Cardiac fibroblast (primary cell): Measurements from ENCODE around the gene KCNN2.
A peak's percentile ranks its signal among the peaks of the same experiment; 100 is the strongest.
"Not testable (repeated sequence)": the region's sequence is repeated elsewhere in the genome, so short reads cannot be mapped to it uniquely, and the experiment has no call there.

ENCODE experiments used
- DNase-seq, 2 donors: peaks; one replicate each; pipeline versions ENCODE4 v3.0.0 to v3.0.0-alpha.2; 2010; ENCODE audit warnings: low read depth in 2 of 2
- H3K4me3 ChIP-seq, 2 donors: replicated peaks in 1 of 2; 1 replicate in 1 of 2; 2 replicates in 1 of 2; pipeline ENCODE4 v1.5.1; 2011; ENCODE audit warnings: low read depth in 2 of 2, low read length in 2 of 2, mild to moderate bottlenecking in 2 of 2, moderate library complexity in 1 of 2
- TF ChIP-seq, protein P1 (sequence below): IDR thresholded peaks from one replicate; pipeline ENCODE4 v1.5.1; 2011; ENCODE audit warnings: low read depth, mild to moderate bottlenecking, low read length, inconsistent platforms

Gene KCNN2

DNA sequence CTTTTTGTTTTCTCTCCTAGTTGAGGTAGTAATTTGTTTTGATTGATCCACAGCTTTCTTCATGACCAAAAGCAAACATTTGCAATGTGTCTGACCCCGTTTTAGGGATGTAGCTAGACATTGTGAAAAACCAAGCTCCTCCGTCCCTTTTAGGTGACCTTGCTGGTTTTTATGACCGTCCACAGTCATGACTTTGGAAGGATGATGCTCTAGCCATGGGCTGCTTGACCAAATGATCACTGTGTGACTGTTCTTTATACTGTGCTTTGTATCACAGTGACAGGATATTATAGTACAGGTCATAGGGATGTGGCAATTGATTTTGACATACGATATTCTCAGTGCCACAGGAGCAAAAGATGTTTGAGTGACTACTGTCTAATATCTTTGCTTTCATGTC, 54.4 kb downstream of the KCNN2 start:
- H3K4me3 ChIP-seq: no peak overlapping the region
- no peak for DNase-seq
- TF ChIP-seq, protein P1, sequence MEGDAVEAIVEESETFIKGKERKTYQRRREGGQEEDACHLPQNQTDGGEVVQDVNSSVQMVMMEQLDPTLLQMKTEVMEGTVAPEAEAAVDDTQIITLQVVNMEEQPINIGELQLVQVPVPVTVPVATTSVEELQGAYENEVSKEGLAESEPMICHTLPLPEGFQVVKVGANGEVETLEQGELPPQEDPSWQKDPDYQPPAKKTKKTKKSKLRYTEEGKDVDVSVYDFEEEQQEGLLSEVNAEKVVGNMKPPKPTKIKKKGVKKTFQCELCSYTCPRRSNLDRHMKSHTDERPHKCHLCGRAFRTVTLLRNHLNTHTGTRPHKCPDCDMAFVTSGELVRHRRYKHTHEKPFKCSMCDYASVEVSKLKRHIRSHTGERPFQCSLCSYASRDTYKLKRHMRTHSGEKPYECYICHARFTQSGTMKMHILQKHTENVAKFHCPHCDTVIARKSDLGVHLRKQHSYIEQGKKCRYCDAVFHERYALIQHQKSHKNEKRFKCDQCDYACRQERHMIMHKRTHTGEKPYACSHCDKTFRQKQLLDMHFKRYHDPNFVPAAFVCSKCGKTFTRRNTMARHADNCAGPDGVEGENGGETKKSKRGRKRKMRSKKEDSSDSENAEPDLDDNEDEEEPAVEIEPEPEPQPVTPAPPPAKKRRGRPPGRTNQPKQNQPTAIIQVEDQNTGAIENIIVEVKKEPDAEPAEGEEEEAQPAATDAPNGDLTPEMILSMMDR: no peak

DNA sequence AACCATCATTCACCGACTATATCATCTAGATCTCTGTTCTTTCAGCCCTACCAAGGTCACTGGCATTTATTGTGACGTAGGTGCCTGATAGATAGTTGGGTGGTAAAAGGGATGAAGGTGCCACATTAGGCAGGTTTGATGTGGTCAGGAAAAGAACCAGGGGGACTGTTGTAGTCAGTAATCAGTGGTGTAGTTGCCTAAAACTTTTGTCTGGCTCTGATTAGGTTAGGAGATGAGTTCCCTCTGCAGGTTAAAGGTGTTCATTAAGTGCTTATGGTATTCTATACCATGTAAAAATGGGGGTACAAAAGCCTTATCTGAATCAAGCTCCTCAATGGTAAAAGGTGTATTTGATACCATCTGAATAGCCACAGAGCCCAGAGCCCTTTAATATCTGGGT, 55.6 kb downstream of the KCNN2 start:
- no peak for DNase-seq
- TF ChIP-seq, protein P1: no peak
- H3K4me3 ChIP-seq: no peak overlapping the region

DNA sequence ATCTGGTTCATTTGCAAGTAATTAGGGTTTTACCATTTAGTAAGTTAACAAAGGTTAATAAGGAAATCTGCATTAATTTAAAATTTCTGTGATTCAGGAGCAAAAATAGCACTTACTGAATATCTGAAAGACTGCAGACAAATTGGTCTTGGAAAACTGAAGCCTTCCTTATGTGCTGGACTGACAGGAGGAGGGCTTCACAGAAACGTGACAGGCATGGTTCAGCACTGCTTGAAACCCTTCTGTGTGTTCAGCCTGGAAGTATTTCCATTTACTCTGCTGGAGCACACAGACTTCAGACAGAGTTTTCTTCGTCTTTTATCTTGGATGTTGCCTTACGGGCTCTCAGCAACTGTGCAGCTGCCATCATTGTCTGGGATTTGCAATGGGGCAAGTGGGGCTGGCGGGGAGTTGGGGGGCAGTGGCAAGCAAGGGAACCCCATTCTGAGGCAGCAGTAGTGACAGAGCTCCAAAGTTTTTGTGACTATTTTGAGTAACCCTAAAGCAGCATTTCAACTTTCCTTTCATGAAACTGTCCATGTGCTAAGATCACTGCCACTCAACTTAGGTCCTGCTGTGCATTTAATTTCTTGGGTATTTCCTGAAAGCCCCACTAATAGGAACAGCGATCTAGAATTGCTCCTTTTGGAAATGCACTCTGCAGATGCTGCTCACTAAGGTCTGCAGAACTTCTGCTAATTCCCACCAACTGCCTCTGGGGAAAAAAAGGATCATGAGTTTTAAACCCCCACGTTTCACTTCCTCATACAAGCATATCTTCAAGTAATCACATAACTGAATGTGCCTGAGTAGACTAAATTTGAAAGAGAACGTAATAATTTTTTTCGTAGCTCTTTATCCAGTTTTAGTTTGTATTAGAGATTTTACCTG, 56.6 kb downstream of the KCNN2 start:
- TF ChIP-seq, protein P1: no peak
- DNase-seq: no peak
- H3K4me3 ChIP-seq: no peak overlapping the region

DNA sequence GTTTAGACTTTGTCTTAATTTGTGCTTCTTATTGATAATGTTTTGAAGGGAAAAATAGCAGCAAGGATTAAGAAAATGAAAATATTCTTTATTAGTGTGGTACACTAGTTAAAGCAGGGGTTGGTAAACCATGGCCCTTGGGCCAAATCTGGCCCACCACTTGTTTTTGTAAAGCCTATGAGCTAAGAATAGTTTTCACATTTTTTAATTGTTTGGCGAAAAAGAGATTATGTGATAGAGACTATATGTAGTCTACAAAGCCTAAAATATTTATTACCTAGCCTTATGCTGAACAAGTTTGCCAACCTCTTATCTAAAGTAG, 57.2 kb downstream of the KCNN2 start:
- TF ChIP-seq, protein P1: no peak
- no peak for DNase-seq
- H3K4me3 ChIP-seq: no peak overlapping the region

DNA sequence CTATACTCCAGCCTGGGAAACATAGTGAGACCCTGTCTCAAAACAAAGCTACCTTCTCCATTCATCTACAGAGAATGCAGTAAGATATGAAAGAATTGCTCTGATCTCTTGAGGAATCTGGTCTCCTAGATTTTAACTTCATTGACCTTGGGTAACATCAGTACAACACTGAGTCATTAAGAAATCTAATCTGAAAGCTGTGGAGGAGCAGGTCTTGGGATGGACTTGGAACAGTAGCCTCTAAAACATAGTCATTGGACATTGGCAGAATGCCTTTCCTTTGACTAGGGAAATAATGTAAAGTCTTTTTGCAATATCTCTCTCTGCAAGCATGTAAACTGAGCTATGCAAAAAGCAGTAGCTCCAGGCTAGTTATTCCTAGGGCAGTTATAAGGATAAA, 58.1 kb downstream of the KCNN2 start:
- TF ChIP-seq, protein P1: no peak
- DNase-seq: peak in 1 of 2 donors; percentile 1
- no peak overlapping the region for H3K4me3 ChIP-seq

DNA sequence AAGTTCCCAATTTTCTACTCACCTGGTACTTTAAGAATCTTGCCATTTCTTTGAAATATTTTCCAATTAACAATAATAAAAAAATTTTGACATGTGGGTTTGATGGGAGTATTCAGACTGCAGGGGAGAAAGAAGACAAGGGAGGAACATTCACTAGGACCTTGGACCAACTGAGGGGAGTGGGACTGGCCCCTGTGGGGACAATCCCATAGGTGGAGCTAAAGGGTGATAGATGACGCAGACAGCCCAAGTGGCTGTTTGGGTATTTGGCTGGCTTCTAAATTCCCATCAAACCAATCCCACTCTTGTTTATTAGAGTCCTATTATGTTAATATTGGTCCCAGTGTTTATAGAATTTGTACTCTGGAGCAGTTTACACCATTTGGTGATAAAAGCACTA, 65.3 kb downstream of the KCNN2 start:
- TF ChIP-seq, protein P1: no peak
- no peak for DNase-seq
- no peak overlapping the region for H3K4me3 ChIP-seq

DNA sequence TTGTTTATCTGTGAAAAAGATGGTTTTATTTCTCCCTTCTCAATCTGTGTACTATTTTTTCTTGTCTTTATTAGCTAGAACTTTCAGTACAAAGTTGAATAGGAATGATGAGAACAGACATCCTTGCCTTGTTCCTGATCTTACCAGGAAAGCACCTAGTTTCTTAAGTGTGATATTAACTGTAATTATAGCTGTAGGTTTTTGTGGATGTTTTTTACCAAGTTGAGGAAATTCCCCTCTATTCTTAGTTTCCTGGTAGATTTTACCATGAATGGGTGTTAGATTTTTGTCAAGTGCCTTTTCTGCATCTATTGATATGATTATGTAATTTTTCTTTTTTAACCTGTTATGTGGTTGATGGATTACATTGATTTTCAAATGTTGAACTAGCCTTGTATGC, 68.7 kb downstream of the KCNN2 start:
- H3K4me3 ChIP-seq: no peak overlapping the region
- TF ChIP-seq, protein P1: no peak
- no peak for DNase-seq

DNA sequence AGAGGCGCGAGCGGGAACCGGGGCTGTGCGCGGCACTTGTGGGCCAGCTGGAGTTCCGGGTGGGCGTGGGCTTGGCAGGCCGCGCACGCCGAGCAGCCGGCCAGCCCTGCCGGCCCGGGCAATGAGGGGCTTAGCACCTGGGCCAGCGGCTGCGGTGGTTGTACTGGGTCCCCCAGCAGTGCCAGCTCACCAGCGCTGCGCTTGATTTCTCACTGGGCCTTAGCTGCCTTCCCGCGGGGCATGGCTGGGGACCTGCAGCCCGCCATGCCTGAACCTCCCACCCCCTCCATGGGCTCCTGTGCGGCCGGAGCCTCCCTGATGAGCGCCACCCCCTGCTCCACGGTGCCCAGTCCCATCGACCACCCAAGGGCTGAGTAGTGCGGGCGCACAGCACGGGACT, 70.8 kb downstream of the KCNN2 start:
- not testable (repeated sequence) for H3K4me3 ChIP-seq

More for the DNA sequence above, 70.8 kb downstream of the KCNN2 start:
- DNase-seq: not testable (repeated sequence)
